Endothelial cell of umbilical vein (primary cell): Measurements from ENCODE around the gene SLC25A29. TPM values are rescaled to one million over a fixed set of nuclear protein-coding genes. Genes with fewer than 3 reads are reported as not detected.

Source experiments
- Bru-seq: library from RNA; stranded (reverse); fragments of 400-500 nt; gene quantifications from one replicate; lab custom pipeline; 2021; lab: Mats Ljungman, UMichigan
- BruChase-seq, 2 experiments: library from RNA; stranded (reverse); fragments of 400-500 nt; gene quantifications; one replicate each; lab custom pipeline; 2021; lab: Mats Ljungman, UMichigan
- BruUV-seq: library from RNA; stranded (reverse); fragments of 400-500 nt; replicated peaks from 2 replicates; lab custom pipeline; 2021; lab: Mats Ljungman, UMichigan
- CTCF ChIA-PET: fragments of 300-600, 350-600 bp; sonication (Branson Sonifier 250); formaldehyde crosslinking; loops from one replicate; lab custom pipeline; 2021; ENCODE audit warnings: antibody characterized with exemption, inconsistent platforms; lab: Charles Lee
- POLR2A ChIA-PET: fragments of 300-600, 350-600 bp; sonication (Branson Sonifier 250); formaldehyde crosslinking; loops from one replicate; lab custom pipeline; 2021; ENCODE audit warnings: antibody characterized with exemption, inconsistent platforms; lab: Charles Lee
- DNase-seq: peaks from one replicate; pipeline ENCODE4 v3.0.0-alpha.2; 2011; ENCODE audit warnings: low read depth, low spot score
- FAIRE-seq: peaks from 2 replicates; lab custom pipeline; 2011; peaks lifted over from hg19 to GRCh38; lab: Jason Lieb, UNC
- H2AFZ ChIP-seq: 2 replicates; pipeline ENCODE4 v1.6.0; 2012; ENCODE audit warnings: low read depth, low read length, control low read depth, inconsistent platforms
- H3K27ac ChIP-seq: 2 replicates; pipeline ENCODE4 v1.5.1; 2011; ENCODE audit warnings: low read depth, mild to moderate bottlenecking, control low read depth, low read length, moderate library complexity; ENCODE audit not compliant: insufficient read depth
- H3K27me3 ChIP-seq, 2 experiments: 2 replicates each; pipeline versions ENCODE4 v1.6.0 to v1.6.1; 2011; ENCODE audit warnings: low read length in 2 of 2, mixed read lengths in 1 of 2; ENCODE audit not compliant: control insufficient read depth in 2 of 2, insufficient read depth in 2 of 2
- H3K36me3 ChIP-seq, 2 experiments: 2 replicates in 1 of 2; 3 replicates in 1 of 2; pipeline ENCODE4 v1.5.1; 2011; ENCODE audit warnings: low read length in 2 of 2, mild to moderate bottlenecking in 1 of 2, moderate library complexity in 1 of 2; ENCODE audit not compliant: control insufficient read depth in 2 of 2, insufficient read depth in 2 of 2; ENCODE audit errors: extremely low read depth in 1 of 2
- H3K4me1 ChIP-seq: 3 replicates; pipeline ENCODE4 v1.5.1; 2011; ENCODE audit warnings: mild to moderate bottlenecking, low read length; ENCODE audit not compliant: control insufficient read depth, insufficient read depth; ENCODE audit errors: extremely low read depth
- H3K4me2 ChIP-seq: 2 replicates; pipeline ENCODE4 v1.6.1; 2011; ENCODE audit warnings: low read length, control low read depth, mixed read lengths; ENCODE audit not compliant: insufficient read depth
- H3K4me3 ChIP-seq, 3 experiments: fragments of 200-600 bp in 1 of 3; sonication (generic), shearing (Covaris generic) in 1 of 3; replicated peaks in 1 of 3; 2 replicates each; pipeline ENCODE4 v1.5.1; 2011 to 2016; ENCODE audit warnings: control low read depth in 3 of 3, low read length in 3 of 3, mild to moderate bottlenecking in 2 of 3, inconsistent platforms in 1 of 3, low read depth in 1 of 3, moderate library complexity in 1 of 3; ENCODE audit not compliant: insufficient read depth in 1 of 3
- H3K79me2 ChIP-seq: 2 replicates; pipeline ENCODE4 v1.6.0; 2012; ENCODE audit warnings: low read length, inconsistent platforms; ENCODE audit not compliant: control insufficient read depth, insufficient read depth
- H3K9ac ChIP-seq: replicated peaks from 2 replicates; pipeline ENCODE3; 2011; ENCODE audit warnings: low read length, control low read depth; ENCODE audit not compliant: insufficient read depth; ENCODE audit errors: extremely low read depth
- H3K9me1 ChIP-seq: replicated peaks from 3 replicates; pipeline ENCODE4 v1.6.0; 2011; ENCODE audit warnings: mild to moderate bottlenecking, low read length; ENCODE audit not compliant: control insufficient read depth, insufficient read depth; ENCODE audit errors: extremely low read depth
- H3K9me3 ChIP-seq: replicated peaks from 2 replicates; pipeline ENCODE4 v1.5.1; 2012; ENCODE audit warnings: low read length, inconsistent platforms; ENCODE audit not compliant: control insufficient read depth, insufficient read depth
- H4K20me1 ChIP-seq: replicated peaks from 2 replicates; pipeline ENCODE3; 2011; ENCODE audit warnings: mild to moderate bottlenecking, low read length; ENCODE audit not compliant: control insufficient read depth, insufficient read depth; ENCODE audit errors: extremely low read depth
- CTCF ChIP-seq, 2 donors: IDR thresholded peaks; 1 replicate in 1 of 2; 2 replicates in 1 of 2; pipeline ENCODE4 v1.5.1; 2011; ENCODE audit warnings: low read length in 2 of 2, mild to moderate bottlenecking in 2 of 2, moderate library complexity in 2 of 2, control low read depth in 1 of 2, inconsistent platforms in 1 of 2, low read depth in 1 of 2; ENCODE audit not compliant: insufficient read depth in 1 of 2; ENCODE audit errors: extremely low read depth in 1 of 2
- MYC ChIP-seq: IDR thresholded peaks from one replicate; pipeline ENCODE4 v1.6.1; 2011; ENCODE audit warnings: mild to moderate bottlenecking, low read depth, low read length
- POLR2A ChIP-seq: IDR thresholded peaks from 2 replicates; pipeline ENCODE4 v1.6.1; 2012; ENCODE audit warnings: low read depth, mild to moderate bottlenecking, control low read depth, low read length
- POLR2AphosphoS5 ChIP-seq: IDR thresholded peaks from 2 replicates; pipeline ENCODE4 v1.6.1; 2012; ENCODE audit warnings: low read depth, mild to moderate bottlenecking, control low read depth, low read length, moderate library complexity; ENCODE audit not compliant: insufficient read depth
- dilution Hi-C: fragments of 300-500 bp; cut with MboI; formaldehyde crosslinking; loops from one replicate; pipeline ENCODE4 v1.15.0; 2019; ENCODE audit warnings: low sequenced_read_pairs; ENCODE audit not compliant: extremely low pct_ligation_motif_present
- intact Hi-C: fragments of 100-400 bp; cut with micrococcal nuclease; formaldehyde crosslinking; loops from one replicate; pipeline ENCODE4 v1.10.0; 2022
- long read RNA-seq: library from polyadenylated mRNA; stranded (forward); transcript quantifications from one replicate; pipeline ENCODE4 v2.0.0, GENCODE V29; 2021
- polyA minus RNA-seq, 3 experiments: library from RNA; depleted of rRNA, polyadenylated mRNA; stranded (reverse); fragments of >200 nt; gene quantifications; 1 replicate in 1 of 3; 2 replicates in 2 of 3; pipeline ENCODE4 v1.2.3, GENCODE V29; 2011
- polyA plus RNA-seq, 4 experiments: library from polyadenylated mRNA; depleted of rRNA in 3 of 4; stranded (reverse) in 3 of 4; unstranded in 1 of 4; fragments of >200 nt; gene quantifications; 2 replicates each; pipeline versions ENCODE4 v1.2.1 to v1.2.3, GENCODE V29; 2011 to 2012; ENCODE audit warnings: missing spikeins in 1 of 4
- total RNA-seq: library from RNA; stranded (reverse); gene quantifications from 2 replicates; pipeline ENCODE4 v1.2.3, GENCODE V29; 2021

SLC25A29 gene
- total RNA-seq = 108 and 132 TPM in 2 replicates
- polyA plus RNA-seq = 154 and 187 TPM in 2 replicates
- polyA plus RNA-seq (2011; cell fraction: cytosol; rRNA removed) = 55.5 and 101 TPM in 2 replicates
- 267 and 310 TPM in 2 replicates for polyA plus RNA-seq (2011; cell fraction: nucleus; rRNA removed)
- 31.9 and 66.1 TPM in 2 replicates for polyA plus RNA-seq (2012)
- polyA minus RNA-seq = 50.6 and 59.6 TPM in 2 replicates
- 16.9 TPM for polyA minus RNA-seq (2011; cell fraction: cytosol; rRNA and poly(A)+ RNA removed)
- polyA minus RNA-seq (2011; cell fraction: nucleus; rRNA and poly(A)+ RNA removed) = 50.4 and 76.0 TPM in 2 replicates
- percentile 74 among the genes with signal in this experiment for Bru-seq, nascent RNA
- percentile 90 among the genes with signal in this experiment for BruChase-seq, experiment 1, labeled RNA remaining after a 6-hour chase
- BruChase-seq, experiment 2, labeled RNA remaining after a 2-hour chase = percentile 92 among the genes with signal in this experiment
- long read RNA-seq, full-length matches to known transcripts = 163 of 237 reads
- long read RNA-seq, partial matches to known transcripts = 1 of 237 reads
- long read RNA-seq, other reads (novel, unspliced or antisense) = 73 of 237 reads

- Histone ChIP-seq H4K20me1 (no peaks in the 10 kb centered on the region), H3K79me2 (peaks cover 10% of the 10 kb centered on the region), H3K9ac (peak within 1 kb of the TSS; percentile 85), H3K4me1 (peaks cover 21% of the 10 kb centered on the region), H3K4me2 (peak within 1 kb of the TSS; percentile 70), H3K9me1 (no peaks in the 10 kb centered on the region), H3K27me3 (no peaks in the 10 kb centered on the region), H3K36me3 (no peaks in the 10 kb centered on the region), H3K27ac (peak within 1 kb of the TSS; percentile 62), H3K9me3 (no peaks in the 10 kb centered on the region), H2AFZ (peak within 1 kb of the TSS; percentile 57), H3K4me3 (peak within 1 kb of the TSS; percentile 57 to 89 (median 64))
- ChIA-PET CTCF (interaction anchor here (1.4 kb wide), 2 partner anchors 21 to 71 kb away, joined by 4 to 6 read pairs; no protein-coding TSS in a partner anchor), POLR2A (interaction anchor here (0.7 kb wide), 1 partner anchor 69 kb away, joined by 3 read pairs; a partner anchor contains a TSS)
- dilution Hi-C loops = no loop called here
- TF ChIP-seq CTCF (IDR thresholded peaks at IDR 0.05; ENCODE audit: extremely low read depth in 1 of 2, insufficient read depth in 1 of 2, low read depth in 1 of 2, low read length in 2 of 2) = no peak
- no peak for TF ChIP-seq MYC
- TF ChIP-seq POLR2A = peak; percentile 84
- peak; percentile 47 for TF ChIP-seq POLR2AphosphoS5
- intact Hi-C loops = loop anchor here (1.0 to 10.0 kb wide), 3 partner anchors 68 to 348 kb away; partner anchors contain the start of gene WDR25
- no TSS peak for BruUV-seq
- peak; percentile 79 for FAIRE-seq
- DNase-seq = peak; percentile 91
These were observed at the start of gene SLC25A29 for GRCh38 chr14:100306101-100306997. Gene SLC25A29, minus strand, starts transcription at chr14:100306444. Its CDS starts 212 bp downstream, at chr14:100306232.
